HG02852 (cell line): Measurements from ENCODE around the gene ADARB1.

Source experiments
- ATAC-seq: cut with Tn5 transposase; IDR thresholded peaks from one replicate; pipeline ENCODE4 v1.9.1; 2021; ENCODE audit warnings: mild to moderate bottlenecking, moderate library complexity; ENCODE audit not compliant: unreplicated experiment

The ADARB1 gene

DNA sequence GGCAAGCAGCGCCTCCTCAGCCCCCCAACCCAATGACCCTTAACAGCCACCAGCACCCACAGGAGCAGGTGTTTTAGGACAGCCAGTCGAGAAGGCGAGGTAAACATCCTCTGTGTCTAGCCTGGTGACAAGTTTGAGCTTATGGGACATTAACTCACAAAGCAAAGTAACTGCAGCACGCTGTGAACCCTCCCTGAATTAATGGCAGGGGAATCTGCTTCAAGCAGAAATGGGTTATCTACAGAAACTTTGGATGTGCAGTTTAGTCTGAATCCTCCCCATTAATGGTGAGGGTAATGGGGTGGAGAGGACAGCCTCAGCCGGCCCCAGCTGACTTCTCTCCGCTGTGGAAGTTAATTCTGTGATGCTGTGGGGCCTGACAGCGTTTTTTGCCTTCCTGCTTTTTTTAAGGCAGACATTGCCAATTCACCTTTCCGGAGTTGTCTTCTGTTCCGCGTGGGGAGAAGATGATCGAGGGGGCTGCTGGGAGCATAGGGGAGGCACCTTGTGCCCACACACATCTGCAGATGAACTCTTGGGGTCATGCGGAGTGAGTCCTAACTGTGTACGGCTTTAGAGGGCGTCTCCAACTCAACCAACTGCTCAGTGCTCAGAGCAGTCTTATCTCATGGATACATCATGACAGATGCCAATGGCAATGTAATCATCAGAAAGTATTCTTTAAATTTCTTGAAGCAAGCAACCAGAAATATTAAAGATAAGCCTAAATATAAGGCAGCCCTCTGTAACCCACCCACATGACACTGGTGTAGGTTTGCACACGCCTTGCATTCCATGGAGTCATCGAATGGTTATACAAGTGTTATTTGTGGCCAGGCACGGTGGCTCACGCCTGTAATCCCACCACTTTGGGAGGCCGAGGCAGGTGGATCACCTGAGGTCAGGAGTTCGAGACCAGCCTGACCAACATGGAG is 172.3 kb downstream of the ADARB1 start:
- no peak for ATAC-seq

DNA sequence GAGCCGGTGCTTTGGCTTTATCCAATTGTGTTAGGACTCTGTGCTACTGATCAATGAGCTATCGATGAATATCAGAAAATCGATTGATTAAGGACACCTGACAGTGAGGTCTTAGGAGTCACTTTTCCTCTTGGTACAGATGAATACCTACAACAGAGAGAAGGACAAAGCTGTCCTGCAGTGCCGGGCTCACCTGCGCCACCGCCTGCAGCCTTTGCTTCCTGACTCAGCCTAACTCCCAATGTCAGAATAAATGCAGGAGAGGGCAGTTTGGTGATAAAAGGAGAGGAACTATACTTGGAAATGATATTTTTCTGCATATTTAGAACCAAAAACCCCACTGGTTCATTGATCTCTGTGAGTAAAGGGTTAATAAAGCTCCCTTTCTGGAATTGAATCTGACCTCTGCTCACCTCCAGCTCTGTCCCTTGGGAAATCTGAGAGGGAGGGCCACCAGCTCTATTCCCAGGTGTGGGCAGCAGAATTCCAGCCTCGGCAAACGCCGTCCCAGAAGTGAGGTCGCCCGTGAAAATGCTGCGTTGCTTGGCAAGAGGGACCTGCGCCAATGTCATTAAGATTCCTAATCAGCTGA is 174.0 kb downstream of the ADARB1 start:
- no peak for ATAC-seq

DNA sequence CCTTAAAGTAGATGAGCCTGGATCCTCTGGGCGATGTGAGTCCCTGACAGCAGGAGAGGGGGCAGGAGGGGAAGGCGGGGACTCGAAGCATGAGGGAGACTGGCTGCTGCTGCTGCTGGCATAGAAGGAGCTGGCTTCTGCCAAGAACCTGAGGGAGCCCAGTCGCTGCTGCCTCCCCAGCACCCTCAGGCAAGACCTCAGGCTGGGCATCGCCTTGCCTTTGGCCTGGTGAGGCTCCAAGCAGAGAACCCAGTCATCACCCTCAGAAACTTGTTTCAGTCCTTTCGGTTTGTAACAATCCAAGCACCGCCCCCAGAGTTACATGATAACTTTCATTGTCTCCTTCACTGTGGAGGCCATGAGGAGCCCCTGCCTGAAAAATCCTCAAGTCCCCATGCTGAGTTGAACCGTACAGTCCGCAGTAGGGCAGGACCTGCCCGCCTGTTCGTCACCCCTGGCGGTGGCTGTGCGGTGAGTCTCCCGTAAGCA is 174.6 kb downstream of the ADARB1 start:
- no peak for ATAC-seq

DNA sequence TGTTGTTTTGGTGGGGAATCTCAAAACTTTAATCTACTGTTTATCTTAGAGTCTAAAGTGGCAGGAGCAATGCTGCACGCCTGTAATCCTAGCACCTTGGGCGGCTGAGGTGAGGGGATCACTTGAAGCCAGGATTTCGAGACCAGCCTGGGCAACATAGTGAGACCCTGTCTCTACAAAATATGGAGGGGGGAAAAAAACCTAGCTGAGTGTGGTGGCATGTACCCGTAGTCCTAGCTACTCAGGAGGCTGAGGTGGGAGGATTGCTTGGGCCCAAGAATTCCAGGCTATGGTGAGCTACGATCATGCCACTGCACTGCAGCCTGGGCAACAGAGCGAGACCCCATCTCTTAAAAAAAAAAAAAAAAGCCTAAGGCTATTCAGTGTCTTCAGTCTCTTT is 175.2 kb downstream of the ADARB1 start:
- no peak for ATAC-seq

DNA sequence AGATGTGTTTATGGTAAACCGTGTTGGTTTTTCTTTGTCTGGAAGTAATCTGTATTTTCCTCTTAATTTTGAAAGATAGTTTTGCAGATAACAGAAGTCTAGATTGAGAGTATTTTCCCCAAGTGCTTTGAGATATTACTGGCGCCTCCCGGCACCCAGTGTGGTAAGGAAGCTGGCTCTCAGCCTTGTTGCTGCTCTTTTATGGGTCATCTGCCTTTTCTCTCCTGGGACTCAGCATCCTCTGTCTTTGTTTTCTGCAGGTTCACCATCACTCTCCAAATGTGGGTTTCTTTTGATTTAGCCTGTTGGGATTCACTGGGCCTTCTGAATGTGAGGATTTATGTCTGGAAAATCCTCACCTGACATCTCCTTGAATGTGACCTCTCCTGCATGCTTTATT is 175.9 kb downstream of the ADARB1 start:
- no peak for ATAC-seq

DNA sequence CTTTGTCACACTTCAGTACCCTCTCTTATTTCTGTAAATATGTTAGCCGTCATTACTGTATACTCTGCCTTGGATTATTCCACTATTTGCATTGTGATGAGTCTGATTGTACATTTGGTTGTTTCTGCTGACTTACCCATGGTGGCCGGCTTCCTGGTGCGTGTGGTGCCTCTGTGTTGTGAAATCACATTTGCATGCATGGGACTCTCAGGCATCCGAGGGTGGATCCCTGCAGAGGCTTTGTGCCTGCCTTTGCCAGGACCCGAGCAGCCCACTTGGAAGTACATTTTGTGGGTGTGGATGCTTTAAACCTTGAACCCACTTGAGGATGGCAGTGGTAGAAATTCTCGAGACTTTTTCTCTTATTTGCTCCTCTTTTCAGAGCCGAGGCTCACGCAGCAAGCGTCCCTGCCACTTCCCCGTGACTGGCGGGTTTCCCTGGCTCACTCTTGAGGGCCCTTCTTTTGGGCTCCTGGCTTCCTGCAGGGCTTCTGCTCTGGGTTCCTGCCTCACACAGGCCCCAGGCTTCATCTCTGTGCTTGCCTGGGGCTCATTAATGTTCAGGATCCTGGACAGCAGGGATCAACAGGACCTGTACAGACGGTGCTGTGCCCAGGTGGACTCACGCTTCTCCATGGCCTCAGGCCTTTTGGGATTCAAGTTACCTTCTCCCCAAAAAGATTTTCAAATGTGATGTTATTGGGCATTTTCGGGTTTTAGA is 176.7 kb downstream of the ADARB1 start:
- ATAC-seq = no peak

DNA sequence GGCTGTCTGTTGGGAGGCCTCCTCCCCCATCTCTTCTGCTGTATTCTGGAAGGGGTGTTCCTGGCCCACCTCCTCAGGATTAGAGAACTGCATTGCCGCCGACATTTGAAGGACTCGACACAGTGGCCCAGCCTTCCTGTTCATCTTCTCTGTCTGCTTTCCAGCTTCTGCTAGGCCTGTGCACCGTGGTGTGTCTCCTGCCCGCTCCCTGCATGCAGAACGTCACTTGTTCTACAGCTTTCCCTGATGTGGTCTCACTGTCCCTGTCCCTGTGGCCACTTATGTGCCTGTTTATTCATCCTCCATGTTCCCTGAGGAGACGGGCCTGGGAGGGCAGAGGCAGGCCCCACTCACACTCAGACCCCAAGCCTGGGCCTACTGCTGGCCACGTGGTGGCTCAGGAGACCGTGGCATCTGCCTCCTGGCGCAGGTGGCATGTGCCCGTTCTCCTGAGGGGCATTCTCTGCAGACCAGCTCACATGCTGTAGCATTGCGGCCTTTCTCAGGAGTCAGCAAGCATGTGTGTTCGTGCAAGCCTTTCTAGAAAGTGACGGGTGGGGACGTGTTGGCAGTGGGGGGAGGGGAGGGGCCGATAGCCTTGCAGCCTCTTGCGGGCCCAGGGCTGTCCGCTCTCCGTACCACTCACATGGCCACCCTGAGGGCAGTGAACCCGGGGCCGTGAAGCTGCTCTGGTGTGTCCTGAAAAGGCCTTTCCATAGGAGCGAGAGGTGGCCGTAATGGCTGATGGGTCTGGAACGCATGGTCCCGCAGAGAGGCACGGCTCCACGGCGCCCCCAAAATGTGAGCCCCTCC is 177.5 kb downstream of the ADARB1 start:
- ATAC-seq = no peak

DNA sequence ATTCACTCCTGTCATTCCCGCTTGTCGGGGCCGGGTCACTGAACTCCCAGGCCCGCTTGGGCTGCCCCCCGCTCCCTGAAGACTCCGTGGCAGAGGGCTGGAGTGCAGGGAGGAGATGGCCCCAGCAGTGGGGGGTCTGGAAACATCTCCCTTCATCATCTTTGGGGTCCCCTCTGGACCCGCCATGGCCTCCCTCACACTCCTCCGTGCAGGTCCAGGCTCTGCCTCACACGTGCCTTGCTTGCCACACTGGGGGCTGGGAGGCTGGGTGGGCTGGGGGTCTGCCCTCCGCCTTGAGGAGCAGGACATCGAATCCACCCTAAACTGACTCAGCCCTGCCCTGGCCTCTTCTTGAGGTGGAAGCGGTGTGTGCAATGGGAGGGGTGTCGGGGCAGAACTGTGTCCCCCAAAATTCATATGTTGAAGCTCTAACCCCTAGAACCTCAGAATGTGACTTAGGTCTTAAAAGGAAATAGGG is 178.1 kb downstream of the ADARB1 start:
- ATAC-seq = no peak

DNA sequence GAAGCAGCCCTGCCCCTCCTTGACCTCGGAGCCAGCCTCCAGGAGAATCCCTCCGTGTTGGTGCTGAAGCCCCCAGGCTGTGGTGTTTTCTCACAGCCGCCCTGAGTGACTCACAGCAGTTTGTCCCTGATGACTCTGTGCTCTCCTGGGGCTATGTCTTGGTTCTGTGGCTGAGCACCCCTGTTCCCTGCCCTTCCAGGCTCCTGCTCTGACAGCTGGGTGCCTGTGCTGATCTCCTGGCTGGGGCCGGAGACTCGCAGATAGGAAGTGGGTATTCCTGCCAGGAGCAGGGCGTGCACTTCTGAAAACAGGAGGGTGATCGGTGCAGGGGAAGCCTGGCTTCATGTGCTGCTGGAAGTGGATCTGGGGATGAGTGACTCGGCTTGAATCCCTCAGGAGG is 178.8 kb downstream of the ADARB1 start:
- no peak for ATAC-seq

DNA sequence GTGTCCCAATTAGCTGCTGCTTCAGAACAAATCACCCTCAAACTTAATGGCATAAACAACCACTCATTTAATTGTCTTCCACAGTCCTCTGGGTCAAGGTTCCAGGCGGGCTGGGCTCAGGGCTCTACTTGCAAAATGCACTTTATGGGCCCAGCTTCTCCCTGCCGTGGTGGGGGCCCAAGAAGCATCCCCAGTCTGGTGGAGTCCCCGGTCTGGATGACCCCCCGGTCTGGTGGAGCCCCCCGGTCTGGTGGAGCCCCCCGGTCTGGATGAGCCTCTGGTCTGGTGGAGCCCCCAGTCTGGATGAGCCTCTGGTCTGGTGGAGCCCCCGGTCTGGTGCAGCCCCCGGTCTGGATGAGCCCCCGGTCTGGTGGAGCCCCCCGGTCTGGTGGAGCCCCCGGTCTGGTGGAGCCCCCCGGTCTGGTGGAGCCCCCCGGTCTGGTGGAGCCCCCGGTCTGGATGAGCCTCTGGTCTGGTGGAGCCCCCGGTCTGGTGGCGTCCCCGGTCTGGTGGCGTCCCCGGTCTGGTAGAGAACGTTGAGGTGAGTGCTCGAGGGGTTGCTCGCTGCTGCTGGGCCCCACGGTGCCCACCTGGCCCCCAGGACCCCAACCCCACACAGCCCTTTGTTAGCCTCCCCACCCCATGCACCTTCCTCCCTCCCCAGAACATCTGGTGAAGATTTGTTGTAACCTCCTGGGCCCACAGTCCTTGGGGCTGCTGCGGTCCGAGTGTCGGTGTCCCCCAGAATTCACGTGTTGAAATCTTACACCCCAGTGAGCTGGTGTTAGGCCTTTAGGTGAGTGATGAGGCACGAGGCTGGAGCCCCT is 179.5 kb downstream of the ADARB1 start:
- no peak for ATAC-seq

DNA sequence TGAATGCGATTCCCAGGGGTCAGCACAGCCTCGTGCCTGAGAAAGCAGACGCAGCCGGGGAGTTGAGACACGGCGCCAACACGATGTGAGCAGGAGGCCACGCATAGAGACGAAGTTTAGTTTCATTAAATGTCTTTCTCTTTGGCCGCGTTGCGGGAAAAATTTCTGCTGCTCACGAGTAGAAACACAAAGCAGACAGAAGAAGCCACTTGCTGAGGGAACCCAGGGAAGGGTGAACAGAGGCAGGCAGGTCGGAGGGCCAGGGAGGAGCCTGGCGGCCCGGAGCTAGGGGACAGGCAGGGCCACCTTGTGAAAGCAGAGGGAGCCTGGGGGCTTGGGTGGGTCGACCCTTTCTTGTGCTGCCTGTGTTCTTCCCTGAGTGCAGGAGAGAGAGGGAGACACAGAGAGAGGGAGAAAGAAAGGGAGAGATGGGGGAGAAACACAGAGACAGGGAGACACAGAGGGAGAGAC is 180.1 kb downstream of the ADARB1 start:
- no peak for ATAC-seq

DNA sequence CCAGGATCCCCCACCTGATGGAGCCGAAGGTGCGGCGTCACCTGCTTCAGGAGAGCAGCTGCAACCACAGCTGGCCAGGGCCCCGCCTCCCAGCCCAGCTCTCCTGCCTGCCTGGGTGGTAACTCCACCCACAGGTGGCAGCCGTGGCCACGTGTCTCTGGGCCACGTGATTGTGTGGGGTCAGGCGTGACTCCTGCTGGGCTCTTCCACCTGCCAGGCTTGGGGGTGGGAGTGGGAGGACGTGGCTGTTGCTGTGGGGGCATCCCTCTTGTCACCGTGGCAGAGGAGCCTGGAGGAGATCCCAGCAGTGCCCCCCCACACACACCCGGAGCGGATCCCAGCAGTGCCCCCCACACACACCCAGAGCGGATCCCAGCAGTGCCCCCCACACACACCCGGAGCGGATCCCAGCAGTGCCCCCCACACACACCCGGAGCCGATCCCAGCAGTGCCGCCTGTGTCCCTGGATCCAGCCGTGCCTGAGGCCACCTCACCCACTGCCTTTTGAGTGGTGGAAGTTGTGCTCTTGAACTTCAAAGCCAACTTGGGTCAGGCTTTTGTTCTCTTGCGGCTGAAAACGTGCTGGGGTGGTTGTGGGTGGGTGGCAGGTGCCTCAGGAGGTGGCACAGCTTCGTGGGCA is 181.1 kb downstream of the ADARB1 start:
- ATAC-seq = no peak

DNA sequence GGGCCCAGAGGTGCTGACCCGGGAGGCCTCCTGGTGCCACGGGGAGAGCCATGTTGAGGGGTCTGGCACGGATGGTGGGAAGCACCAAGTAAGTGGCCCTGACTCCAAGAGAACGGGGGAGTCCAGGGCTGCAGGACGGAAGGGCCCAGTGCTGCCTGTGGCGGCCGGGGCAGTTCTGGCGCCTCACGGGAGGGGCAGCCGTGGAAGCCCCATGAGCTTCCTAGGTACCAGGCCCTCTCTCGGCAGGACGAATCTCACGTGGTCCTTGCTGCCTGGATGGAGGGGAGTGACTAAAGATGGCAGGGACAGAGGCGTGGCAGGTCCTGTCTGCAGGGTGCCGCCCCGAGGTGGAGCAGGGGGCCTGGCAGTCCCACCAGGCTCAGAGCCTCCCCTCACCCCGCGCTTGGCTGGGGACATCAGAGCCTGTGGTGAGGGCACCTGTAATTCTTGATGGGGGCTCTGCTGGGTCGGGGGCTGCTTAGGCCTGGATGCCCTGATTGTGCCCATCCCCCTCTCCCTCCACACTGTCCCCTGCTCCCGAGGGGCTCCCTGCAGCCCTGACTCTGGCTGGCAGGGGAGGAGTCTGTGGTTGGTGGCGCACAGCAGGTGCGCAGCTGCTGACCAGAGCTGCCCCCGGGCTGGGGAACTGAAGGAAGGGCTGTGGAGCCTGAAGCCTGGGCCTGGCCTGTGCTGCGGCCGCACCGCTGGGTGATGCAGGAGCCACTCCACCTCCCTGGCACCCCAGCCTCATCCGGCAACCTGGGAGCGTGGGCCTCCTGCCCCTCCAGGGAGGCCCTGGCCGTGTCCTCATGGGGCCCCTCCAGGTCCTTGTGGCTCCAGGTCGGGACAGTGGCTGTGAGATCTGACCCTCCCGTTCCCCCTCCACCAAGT is 181.9 kb downstream of the ADARB1 start:
- no peak for ATAC-seq

DNA sequence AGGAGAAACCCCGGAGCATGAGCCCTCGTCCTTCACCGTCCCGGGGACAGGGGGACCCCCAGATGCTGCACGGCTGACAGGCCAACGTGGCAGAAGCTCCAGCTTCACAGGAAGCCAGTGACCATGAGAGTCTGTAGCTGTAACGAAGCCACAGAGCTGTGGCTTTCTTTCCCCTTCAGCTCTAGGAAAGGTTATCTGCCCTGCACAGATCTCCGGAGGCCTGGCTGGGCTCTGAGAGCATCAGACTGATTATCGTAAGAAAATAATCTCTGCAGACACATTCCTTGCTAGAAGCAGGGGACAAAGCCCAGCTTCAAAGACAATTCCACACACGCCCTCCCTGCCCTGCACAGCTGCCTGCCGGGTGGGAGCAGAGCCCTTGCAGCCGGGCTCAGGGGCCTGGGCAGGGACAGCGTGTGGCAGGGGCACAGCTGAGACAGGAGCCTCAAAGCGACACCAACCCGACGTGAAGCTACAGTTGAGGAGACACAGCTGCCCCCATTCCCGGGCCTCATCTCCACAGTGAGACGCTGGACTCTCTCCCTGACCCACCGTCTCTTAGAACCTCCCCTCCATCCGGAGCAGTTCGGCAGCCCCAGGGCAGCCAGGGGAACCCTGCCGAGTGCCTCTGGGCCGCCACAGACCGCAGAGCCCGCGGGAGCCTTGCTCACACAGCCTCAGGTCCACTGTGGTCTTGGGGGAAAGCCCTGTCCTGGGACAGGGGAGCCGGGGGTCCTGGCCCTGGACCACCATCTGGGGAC is 182.7 kb downstream of the ADARB1 start:
- ATAC-seq = no peak

DNA sequence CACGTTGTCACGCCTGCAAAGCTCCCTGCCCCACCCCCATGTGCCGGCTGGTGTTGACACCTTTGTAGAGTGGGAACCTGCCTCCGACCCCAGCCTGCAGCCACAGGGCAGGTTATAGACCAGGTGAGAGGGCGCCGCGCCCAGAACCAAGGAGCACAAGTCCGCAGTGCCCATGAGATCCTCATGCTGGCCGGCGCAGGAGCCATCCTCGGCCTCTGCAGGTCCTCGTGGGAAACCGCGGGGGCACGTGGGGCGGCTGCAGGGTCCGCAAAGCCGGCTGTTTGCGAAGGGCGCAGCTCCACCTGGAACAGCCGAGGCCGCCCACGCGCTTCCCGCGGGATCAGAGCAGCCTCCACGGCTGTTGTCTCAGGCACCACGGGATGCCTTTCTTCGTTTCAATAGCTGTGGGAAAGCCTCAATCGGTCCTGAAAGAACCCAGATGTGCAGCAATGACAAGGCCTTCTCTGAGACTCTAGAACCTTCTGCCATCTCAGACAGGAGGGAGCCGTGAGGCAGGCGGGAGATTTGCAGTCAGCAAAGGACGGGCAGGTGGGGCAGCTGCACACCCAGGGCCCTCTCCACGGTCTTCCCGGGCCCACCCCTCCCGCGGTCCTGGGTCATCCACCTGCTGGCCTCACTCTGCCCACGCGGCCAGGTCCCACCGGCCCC is 183.4 kb downstream of the ADARB1 start:
- ATAC-seq = no peak

DNA sequence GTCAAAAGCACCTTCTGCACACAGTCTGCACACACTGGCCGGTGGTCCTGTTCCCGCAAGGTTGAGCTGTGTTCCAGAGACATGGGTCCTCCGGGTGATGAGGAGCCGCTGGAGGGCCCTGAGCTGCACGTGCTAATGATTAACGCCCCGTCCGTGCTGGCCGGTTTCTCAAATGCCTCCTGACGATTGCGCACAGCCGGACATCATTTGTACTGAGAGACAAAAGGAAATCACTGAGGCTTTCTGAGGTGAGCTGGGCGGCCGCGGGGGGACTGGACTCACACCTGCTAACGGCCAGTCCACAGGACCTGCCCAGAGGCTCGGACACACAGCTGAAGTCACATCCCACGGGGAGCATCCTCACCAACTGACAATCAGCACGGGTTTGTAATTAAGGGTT is 184.1 kb downstream of the ADARB1 start:
- no peak for ATAC-seq
